Measurements from ENCODE around the gene TBC1D21.

GRCh38 chr15:73931441-73931840, 58.1 kb downstream of the TBC1D21 start:
- TF ChIP-seq POLR2A (IDR thresholded peaks at IDR 0.05) (no peak), CTCF (IDR thresholded peaks at IDR 0.05) (no peak)
